Hepatocyte (in vitro differentiated cells): ENCODE measurements around the gene CCNT1.
"Not testable (repeated sequence)": the region's sequence is repeated elsewhere in the genome, so short reads cannot be mapped to it uniquely, and the experiment has no call there.

Source experiments
- EZH2 ChIP-seq: fragments of 200-600 bp; sonication (generic); IDR thresholded peaks from 2 replicates; pipeline ENCODE4 v1.6.1; 2016; ENCODE audit warnings: antibody characterized with exemption, mild to moderate bottlenecking, borderline replicate concordance
- EZH2phosphoT487 ChIP-seq: fragments of 200-600 bp; sonication (generic); IDR thresholded peaks from one replicate; pipeline ENCODE4 v1.6.1; 2018; ENCODE audit warnings: antibody characterized with exemption, mild to moderate bottlenecking, low read depth, moderate library complexity; ENCODE audit not compliant: unreplicated experiment, severe bottlenecking
- TF ChIP-seq, protein P1 (sequence below): fragments of 200-600 bp; sonication (generic); IDR thresholded peaks from 2 replicates; pipeline ENCODE4 v1.5.1; 2016; ENCODE audit warnings: antibody characterized with exemption, mild to moderate bottlenecking; ENCODE audit not compliant: poor library complexity

DNA sequence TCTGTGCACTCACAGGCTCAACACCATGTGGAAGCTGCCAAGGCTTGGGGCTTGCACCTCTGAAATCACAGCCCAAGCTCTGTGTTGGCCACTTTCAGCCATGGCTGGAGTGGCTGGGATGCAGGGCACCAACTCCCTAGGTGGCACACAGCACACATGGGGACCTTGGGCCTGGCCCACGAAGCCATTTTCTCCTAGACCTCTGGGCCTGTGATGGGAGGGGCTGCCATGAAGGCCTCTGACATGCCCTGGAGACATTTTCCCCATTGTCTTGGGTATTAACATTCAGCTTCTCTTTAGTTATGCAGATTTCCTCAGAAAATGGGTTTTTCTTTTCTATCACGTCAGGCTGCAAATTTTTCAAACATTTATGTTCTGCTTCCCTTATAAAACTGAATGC lies 3.7 kb upstream of the CCNT1 start:
- TF ChIP-seq, protein P1, sequence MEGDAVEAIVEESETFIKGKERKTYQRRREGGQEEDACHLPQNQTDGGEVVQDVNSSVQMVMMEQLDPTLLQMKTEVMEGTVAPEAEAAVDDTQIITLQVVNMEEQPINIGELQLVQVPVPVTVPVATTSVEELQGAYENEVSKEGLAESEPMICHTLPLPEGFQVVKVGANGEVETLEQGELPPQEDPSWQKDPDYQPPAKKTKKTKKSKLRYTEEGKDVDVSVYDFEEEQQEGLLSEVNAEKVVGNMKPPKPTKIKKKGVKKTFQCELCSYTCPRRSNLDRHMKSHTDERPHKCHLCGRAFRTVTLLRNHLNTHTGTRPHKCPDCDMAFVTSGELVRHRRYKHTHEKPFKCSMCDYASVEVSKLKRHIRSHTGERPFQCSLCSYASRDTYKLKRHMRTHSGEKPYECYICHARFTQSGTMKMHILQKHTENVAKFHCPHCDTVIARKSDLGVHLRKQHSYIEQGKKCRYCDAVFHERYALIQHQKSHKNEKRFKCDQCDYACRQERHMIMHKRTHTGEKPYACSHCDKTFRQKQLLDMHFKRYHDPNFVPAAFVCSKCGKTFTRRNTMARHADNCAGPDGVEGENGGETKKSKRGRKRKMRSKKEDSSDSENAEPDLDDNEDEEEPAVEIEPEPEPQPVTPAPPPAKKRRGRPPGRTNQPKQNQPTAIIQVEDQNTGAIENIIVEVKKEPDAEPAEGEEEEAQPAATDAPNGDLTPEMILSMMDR, result not testable (repeated sequence)
- TF ChIP-seq EZH2phosphoT487, EZH2: not testable (repeated sequence)
